Tibial nerve (tissue), 4 donors: Measurements from ENCODE around the gene ERI3. TPM values are rescaled to one million over a fixed set of nuclear protein-coding genes. Genes with fewer than 3 reads are reported as not detected.

Experiments
- DNase-seq, 2 donors: peaks; one replicate each; pipeline ENCODE4 v3.0.0-alpha.2; 2019; ENCODE audit warnings: low spot score in 2 of 2
- H3K27ac ChIP-seq, 4 donors: fragments of 200-600 bp; sonication (generic) in 3 of 4; one replicate each; pipeline ENCODE4 v1.5.1; 2017 to 2019; ENCODE audit warnings: mild to moderate bottlenecking in 1 of 4
- H3K27me3 ChIP-seq, 2 donors: fragments of 200-600 bp; sonication (generic) in 1 of 2; one replicate each; pipeline versions ENCODE4 v1.5.1 to v1.6.0; 2017 to 2019
- H3K36me3 ChIP-seq, 3 donors: fragments of 200-600 bp; sonication (generic); one replicate each; pipeline ENCODE4 v1.5.1; 2018 to 2019
- H3K4me1 ChIP-seq, 4 donors: fragments of 200-600 bp; sonication (generic) in 3 of 4; one replicate each; pipeline ENCODE4 v1.5.1; 2017 to 2019
- H3K4me3 ChIP-seq, 4 donors: fragments of 200-600 bp; sonication (generic) in 3 of 4; one replicate each; pipeline ENCODE4 v1.5.1; 2017 to 2019; ENCODE audit warnings: mild to moderate bottlenecking in 1 of 4, moderate library complexity in 1 of 4
- H3K9me3 ChIP-seq, 4 donors: fragments of 200-600 bp; sonication (generic) in 3 of 4; one replicate each; pipeline ENCODE4 v1.5.1; 2017 to 2019
- CTCF ChIP-seq, 5 experiments: fragments of 200-600 bp in 3 of 5; fragments of 450-650 bp in 2 of 5; sonication (generic) in 3 of 5; IDR thresholded peaks; one replicate each; pipeline ENCODE4 v1.5.1; 2016 to 2019; ENCODE audit warnings: antibody characterized with exemption in 5 of 5, mild to moderate bottlenecking in 3 of 5, moderate library complexity in 2 of 5
- EP300 ChIP-seq, 2 donors: sonication (generic); formaldehyde crosslinking; IDR thresholded peaks; one replicate each; pipeline ENCODE4 v1.6.1; 2017; ENCODE audit warnings: antibody characterized with exemption in 2 of 2, mild to moderate bottlenecking in 1 of 2
- POLR2A ChIP-seq, 2 donors: fragments of 450-650 bp; IDR thresholded peaks; one replicate each; pipeline ENCODE4 v1.6.1; 2017; ENCODE audit warnings: antibody characterized with exemption in 2 of 2, mild to moderate bottlenecking in 2 of 2, moderate library complexity in 2 of 2
- WGBS, 2 donors: methylation state at CpG; one replicate each; pipeline ENCODE4 v1.1.5; 2018; 5-methylcytosine and 5-hydroxymethylcytosine counted together
- total RNA-seq, 4 donors: library from RNA; depleted of rRNA; stranded (reverse); fragments of >200 nt; gene quantifications; one replicate each; pipeline ENCODE4 v1.1.0, GENCODE V29; 2016

ERI3 gene
- total RNA-seq, 4 donors from 2014 or later: 60.1 to 82.2 (median 66.5) TPM

- WGBS, 2 donors: 67 to 77% methylated on average over 12 of the region's 12 CpGs
- H3K27me3 ChIP-seq: no peaks in the 10 kb centered on the region
- H3K27ac ChIP-seq: no peak overlapping the region
- no peak overlapping the region for H3K4me3 ChIP-seq
- no peaks in the 10 kb centered on the region for H3K9me3 ChIP-seq
- no peak for DNase-seq
- TF ChIP-seq POLR2A (IDR thresholded peaks at IDR 0.05) (no peak), EP300 (IDR thresholded peaks at IDR 0.05) (no peak), CTCF (IDR thresholded peaks at IDR 0.05) (no peak)
- H3K36me3 ChIP-seq: no peaks in the 10 kb centered on the region
- no peaks in the 10 kb centered on the region for H3K4me1 ChIP-seq
These were observed 13.6 kb upstream of the ERI3 start for GRCh38 chr1:44368471-44369151.

GRCh38 chr1:44367944-44368343 lies 12.9 kb upstream of the ERI3 start:
- TF ChIP-seq CTCF (IDR thresholded peaks at IDR 0.05) (no peak), EP300 (IDR thresholded peaks at IDR 0.05) (no peak), POLR2A (IDR thresholded peaks at IDR 0.05) (no peak)
- no peaks in the 10 kb centered on the region for H3K4me1 ChIP-seq
- H3K4me3 ChIP-seq: no peak overlapping the region
- H3K27me3 ChIP-seq: no peaks in the 10 kb centered on the region
- no peaks in the 10 kb centered on the region for H3K9me3 ChIP-seq
- H3K27ac ChIP-seq: no peak overlapping the region
- no peak for DNase-seq
- 56 to 69% methylated on average over 1 of the region's 1 CpG for WGBS, 2 donors
- no peaks in the 10 kb centered on the region for H3K36me3 ChIP-seq

- no peak for TF ChIP-seq EP300 (IDR thresholded peaks at IDR 0.05)
- TF ChIP-seq CTCF (IDR thresholded peaks at IDR 0.05): no peak
- TF ChIP-seq POLR2A (IDR thresholded peaks at IDR 0.05): no peak
- H3K36me3 ChIP-seq: no peaks in the 10 kb centered on the region
- no peaks in the 10 kb centered on the region for H3K4me1 ChIP-seq
- WGBS, 2 donors: 74 to 78% methylated on average over 7 of the region's 7 CpGs
- no peaks in the 10 kb centered on the region for H3K9me3 ChIP-seq
- no peak overlapping the region for H3K4me3 ChIP-seq
- no peak overlapping the region for H3K27ac ChIP-seq
- DNase-seq: no peak
- H3K27me3 ChIP-seq: no peaks in the 10 kb centered on the region
These were observed 11.4 kb upstream of the ERI3 start for GRCh38 chr1:44366371-44366975.

GRCh38 chr1:44361478-44361877 lies 6.4 kb upstream of the ERI3 start:
- Histone ChIP-seq H3K36me3 (no peaks in the 10 kb centered on the region), H3K27ac (no peak overlapping the region), H3K9me3 (no peaks in the 10 kb centered on the region), H3K4me1 (no peaks in the 10 kb centered on the region), H3K4me3 (no peak overlapping the region), H3K27me3 (no peaks in the 10 kb centered on the region)
- no peak for TF ChIP-seq POLR2A (IDR thresholded peaks at IDR 0.05)
- no peak for DNase-seq
- WGBS, 2 donors: 69 to 78% methylated on average over 4 of the region's 4 CpGs

- TF ChIP-seq EP300 (IDR thresholded peaks at IDR 0.05) (no peak), CTCF (IDR thresholded peaks at IDR 0.05) (no peak), POLR2A (IDR thresholded peaks at IDR 0.05) (no peak)
- H3K27me3 ChIP-seq: no peaks in the 10 kb centered on the region
- WGBS, 2 donors: 62 to 72% methylated on average over 6 of the region's 6 CpGs
- no peaks in the 10 kb centered on the region for H3K36me3 ChIP-seq
- peaks cover 0 to 10% (median 3%) of the 10 kb centered on the region in 4 donors for H3K4me1 ChIP-seq
- H3K9me3 ChIP-seq: no peaks in the 10 kb centered on the region
- DNase-seq: no peak
- H3K4me3 ChIP-seq: no peak overlapping the region
- H3K27ac ChIP-seq: no peak overlapping the region
These were observed 4.3 kb upstream of the ERI3 start for GRCh38 chr1:44359234-44359935.
